ENCODE data around the gene CUTC.

- TF ChIP-seq CTCF (conservative IDR thresholded peaks at IDR 0.05 in 1 of 2, IDR thresholded peaks at IDR 0.05 in 1 of 2; ENCODE audit: extremely low read depth in 1 of 2, insufficient read depth in 1 of 2, low read depth in 1 of 2, low read length in 2 of 2): no peak
- no peak for TF ChIP-seq EZH2 (IDR thresholded peaks at IDR 0.05; ENCODE audit: borderline replicate concordance, low read length)
These were observed 22.4 kb upstream of the CUTC start for GRCh38 chr10:99709480-99710229.

Measured in mammary epithelial cell (primary cell).